ENCODE data around the gene MAN2A1. TPM values are rescaled to one million over a fixed set of nuclear protein-coding genes. Genes with fewer than 3 reads are reported as not detected.

Gene MAN2A1
- total RNA-seq, 1 experiment from 2014 or later, result 35.4 TPM

DNA sequence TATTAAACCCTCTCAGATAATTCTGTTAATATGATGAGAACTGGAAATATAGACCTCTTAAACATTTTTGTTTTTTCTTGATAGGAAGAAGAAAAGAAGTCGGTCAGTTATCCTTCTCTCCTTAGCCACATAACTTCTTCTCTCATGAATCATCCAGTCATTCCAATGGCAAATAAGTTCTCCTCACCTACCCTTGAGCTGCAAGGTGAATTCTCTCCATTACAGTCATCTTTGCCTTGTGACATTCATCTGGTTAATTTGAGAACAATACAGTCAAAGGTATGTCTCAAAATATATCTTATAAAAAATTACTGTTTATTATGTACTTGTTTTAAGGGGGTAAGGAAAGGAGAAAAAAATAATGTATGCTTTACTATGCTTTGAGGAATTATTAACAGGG lies 165.3 kb downstream of the MAN2A1 start:
- ATAC-seq, result no peak
- POLR2A ChIA-PET, result no interaction called here
- no peak overlapping the region for H3K4me3 ChIP-seq (replicated peaks in 1 of 2; ENCODE audit: low read depth in 1 of 2, low read length in 2 of 2)

More for the DNA sequence above, 165.3 kb downstream of the MAN2A1 start:
- Histone ChIP-seq H2AFZ (ENCODE audit: low read depth, low read length, poor library complexity, severe bottlenecking) (no peak overlapping the region), H3K9me3 (ENCODE audit: control insufficient read depth in 1 of 2, insufficient read depth in 1 of 2, low read depth in 1 of 2, low read length in 2 of 2) (no peaks in the 10 kb centered on the region), H3K36me3 (ENCODE audit: control insufficient read depth in 1 of 2, insufficient read depth in 2 of 2, low read length in 2 of 2) (0 out of 4 replicates have a peak, but pooled peaks cover 0 to 2% of the 10 kb centered on the region in 2 experiments), H4K20me1 (ENCODE audit: insufficient read depth) (no peaks in the 10 kb centered on the region), H3K27ac (ENCODE audit: low read depth, low read length) (no peak overlapping the region), H3K4me1 (ENCODE audit: control insufficient read depth in 1 of 2, insufficient read depth in 2 of 2, low read length in 2 of 2) (no peaks in the 10 kb centered on the region), H3K4me2 (ENCODE audit: low read length) (no peak overlapping the region), H3K9me2 (ENCODE audit: insufficient read depth) (no peaks in the 10 kb centered on the region), H3K79me2 (ENCODE audit: insufficient read depth, low read length) (no peaks in the 10 kb centered on the region), H3K9ac (ENCODE audit: low read length) (no peak overlapping the region), H3K27me3 (ENCODE audit: insufficient read depth, low read length) (no peaks in the 10 kb centered on the region)
- ChIA-PET RAD21 (ENCODE audit: low non-redundant PET in 1 of 2, low total read pairs in 2 of 2, uncharacterized antibody in 2 of 2, unreplicated experiment in 2 of 2) (no interaction called here), CTCF (no interaction called here)
- DNase-seq (ENCODE audit: low read depth, low spot score), result no peak
- BruUV-seq (replicated peaks), result no TSS peak
- intact Hi-C loops (cut with micrococcal nuclease), result no loop called here
- TF ChIP-seq RAD21 (IDR thresholded peaks at IDR 0.05; ENCODE audit: low read depth), result no peak
- TF ChIP-seq, protein P1, sequence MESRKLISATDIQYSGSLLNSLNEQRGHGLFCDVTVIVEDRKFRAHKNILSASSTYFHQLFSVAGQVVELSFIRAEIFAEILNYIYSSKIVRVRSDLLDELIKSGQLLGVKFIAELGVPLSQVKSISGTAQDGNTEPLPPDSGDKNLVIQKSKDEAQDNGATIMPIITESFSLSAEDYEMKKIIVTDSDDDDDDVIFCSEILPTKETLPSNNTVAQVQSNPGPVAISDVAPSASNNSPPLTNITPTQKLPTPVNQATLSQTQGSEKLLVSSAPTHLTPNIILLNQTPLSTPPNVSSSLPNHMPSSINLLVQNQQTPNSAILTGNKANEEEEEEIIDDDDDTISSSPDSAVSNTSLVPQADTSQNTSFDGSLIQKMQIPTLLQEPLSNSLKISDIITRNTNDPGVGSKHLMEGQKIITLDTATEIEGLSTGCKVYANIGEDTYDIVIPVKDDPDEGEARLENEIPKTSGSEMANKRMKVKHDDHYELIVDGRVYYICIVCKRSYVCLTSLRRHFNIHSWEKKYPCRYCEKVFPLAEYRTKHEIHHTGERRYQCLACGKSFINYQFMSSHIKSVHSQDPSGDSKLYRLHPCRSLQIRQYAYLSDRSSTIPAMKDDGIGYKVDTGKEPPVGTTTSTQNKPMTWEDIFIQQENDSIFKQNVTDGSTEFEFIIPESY (IDR thresholded peaks at IDR 0.05; ENCODE audit: extremely low read depth, insufficient replicate concordance, low read length), result no peak
- no peak for TF ChIP-seq SP1 (IDR thresholded peaks at IDR 0.05; ENCODE audit: low read depth)
- TF ChIP-seq POLR2A (IDR thresholded peaks at IDR 0.05; ENCODE audit: borderline replicate concordance, extremely low read depth, insufficient read depth, insufficient read length), result no peak
- no peak for TF ChIP-seq TCF7L2 (IDR thresholded peaks at IDR 0.05; ENCODE audit: borderline replicate concordance, extremely low read depth, insufficient read depth, insufficient read length)
- TF ChIP-seq, protein P2, sequence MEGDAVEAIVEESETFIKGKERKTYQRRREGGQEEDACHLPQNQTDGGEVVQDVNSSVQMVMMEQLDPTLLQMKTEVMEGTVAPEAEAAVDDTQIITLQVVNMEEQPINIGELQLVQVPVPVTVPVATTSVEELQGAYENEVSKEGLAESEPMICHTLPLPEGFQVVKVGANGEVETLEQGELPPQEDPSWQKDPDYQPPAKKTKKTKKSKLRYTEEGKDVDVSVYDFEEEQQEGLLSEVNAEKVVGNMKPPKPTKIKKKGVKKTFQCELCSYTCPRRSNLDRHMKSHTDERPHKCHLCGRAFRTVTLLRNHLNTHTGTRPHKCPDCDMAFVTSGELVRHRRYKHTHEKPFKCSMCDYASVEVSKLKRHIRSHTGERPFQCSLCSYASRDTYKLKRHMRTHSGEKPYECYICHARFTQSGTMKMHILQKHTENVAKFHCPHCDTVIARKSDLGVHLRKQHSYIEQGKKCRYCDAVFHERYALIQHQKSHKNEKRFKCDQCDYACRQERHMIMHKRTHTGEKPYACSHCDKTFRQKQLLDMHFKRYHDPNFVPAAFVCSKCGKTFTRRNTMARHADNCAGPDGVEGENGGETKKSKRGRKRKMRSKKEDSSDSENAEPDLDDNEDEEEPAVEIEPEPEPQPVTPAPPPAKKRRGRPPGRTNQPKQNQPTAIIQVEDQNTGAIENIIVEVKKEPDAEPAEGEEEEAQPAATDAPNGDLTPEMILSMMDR (IDR thresholded peaks at IDR 0.05 in 2 of 3, conservative IDR thresholded peaks at IDR 0.05 in 1 of 3; ENCODE audit: borderline replicate concordance in 1 of 3, insufficient read depth in 1 of 3, low read depth in 2 of 3, low read length in 2 of 3), result no peak
- TF ChIP-seq, protein P3, sequence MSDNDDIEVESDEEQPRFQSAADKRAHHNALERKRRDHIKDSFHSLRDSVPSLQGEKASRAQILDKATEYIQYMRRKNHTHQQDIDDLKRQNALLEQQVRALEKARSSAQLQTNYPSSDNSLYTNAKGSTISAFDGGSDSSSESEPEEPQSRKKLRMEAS (IDR thresholded peaks at IDR 0.05), result no peak
- no peak for TF ChIP-seq YY1 (IDR thresholded peaks at IDR 0.05; ENCODE audit: extremely low read depth, insufficient replicate concordance, low read depth, low read length)
- no peak for TF ChIP-seq CBX3 (IDR thresholded peaks at IDR 0.05; ENCODE audit: low read depth)
- TF ChIP-seq ZNF274 (IDR thresholded peaks at IDR 0.05; ENCODE audit: low read depth, low read length), result no peak
- TF ChIP-seq FOSL1 (IDR thresholded peaks at IDR 0.05; ENCODE audit: low read depth), result no peak
- TF ChIP-seq, protein P4, sequence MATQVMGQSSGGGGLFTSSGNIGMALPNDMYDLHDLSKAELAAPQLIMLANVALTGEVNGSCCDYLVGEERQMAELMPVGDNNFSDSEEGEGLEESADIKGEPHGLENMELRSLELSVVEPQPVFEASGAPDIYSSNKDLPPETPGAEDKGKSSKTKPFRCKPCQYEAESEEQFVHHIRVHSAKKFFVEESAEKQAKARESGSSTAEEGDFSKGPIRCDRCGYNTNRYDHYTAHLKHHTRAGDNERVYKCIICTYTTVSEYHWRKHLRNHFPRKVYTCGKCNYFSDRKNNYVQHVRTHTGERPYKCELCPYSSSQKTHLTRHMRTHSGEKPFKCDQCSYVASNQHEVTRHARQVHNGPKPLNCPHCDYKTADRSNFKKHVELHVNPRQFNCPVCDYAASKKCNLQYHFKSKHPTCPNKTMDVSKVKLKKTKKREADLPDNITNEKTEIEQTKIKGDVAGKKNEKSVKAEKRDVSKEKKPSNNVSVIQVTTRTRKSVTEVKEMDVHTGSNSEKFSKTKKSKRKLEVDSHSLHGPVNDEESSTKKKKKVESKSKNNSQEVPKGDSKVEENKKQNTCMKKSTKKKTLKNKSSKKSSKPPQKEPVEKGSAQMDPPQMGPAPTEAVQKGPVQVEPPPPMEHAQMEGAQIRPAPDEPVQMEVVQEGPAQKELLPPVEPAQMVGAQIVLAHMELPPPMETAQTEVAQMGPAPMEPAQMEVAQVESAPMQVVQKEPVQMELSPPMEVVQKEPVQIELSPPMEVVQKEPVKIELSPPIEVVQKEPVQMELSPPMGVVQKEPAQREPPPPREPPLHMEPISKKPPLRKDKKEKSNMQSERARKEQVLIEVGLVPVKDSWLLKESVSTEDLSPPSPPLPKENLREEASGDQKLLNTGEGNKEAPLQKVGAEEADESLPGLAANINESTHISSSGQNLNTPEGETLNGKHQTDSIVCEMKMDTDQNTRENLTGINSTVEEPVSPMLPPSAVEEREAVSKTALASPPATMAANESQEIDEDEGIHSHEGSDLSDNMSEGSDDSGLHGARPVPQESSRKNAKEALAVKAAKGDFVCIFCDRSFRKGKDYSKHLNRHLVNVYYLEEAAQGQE (IDR thresholded peaks at IDR 0.05; ENCODE audit: low read depth), result no peak
- no peak for TF ChIP-seq CEBPB (IDR thresholded peaks at IDR 0.05; ENCODE audit: low read depth)
- no peak for TF ChIP-seq ELF1 (IDR thresholded peaks at IDR 0.05; ENCODE audit: borderline replicate concordance, low read depth)
- TF ChIP-seq POLR2AphosphoS5 (IDR thresholded peaks at IDR 0.05; ENCODE audit: low read depth, low read length), result no peak
- TF ChIP-seq SRF (IDR thresholded peaks at IDR 0.05; ENCODE audit: low read depth), result no peak
- TF ChIP-seq EZH2 (IDR thresholded peaks at IDR 0.05), result no peak
- TF ChIP-seq EZH2phosphoT487 (IDR thresholded peaks at IDR 0.05; ENCODE audit: borderline replicate concordance), result no peak
- no peak for TF ChIP-seq SIN3A (IDR thresholded peaks at IDR 0.05; ENCODE audit: low read depth)
- no peak for TF ChIP-seq EGR1 (IDR thresholded peaks at IDR 0.05; ENCODE audit: low read depth)

Measured in HCT116 (cell line).